Measurements from ENCODE around the gene NADSYN1.
"Not testable (repeated sequence)": the region's sequence is repeated elsewhere in the genome, so short reads cannot be mapped to it uniquely, and the experiment has no call there.

Gene NADSYN1

DNA sequence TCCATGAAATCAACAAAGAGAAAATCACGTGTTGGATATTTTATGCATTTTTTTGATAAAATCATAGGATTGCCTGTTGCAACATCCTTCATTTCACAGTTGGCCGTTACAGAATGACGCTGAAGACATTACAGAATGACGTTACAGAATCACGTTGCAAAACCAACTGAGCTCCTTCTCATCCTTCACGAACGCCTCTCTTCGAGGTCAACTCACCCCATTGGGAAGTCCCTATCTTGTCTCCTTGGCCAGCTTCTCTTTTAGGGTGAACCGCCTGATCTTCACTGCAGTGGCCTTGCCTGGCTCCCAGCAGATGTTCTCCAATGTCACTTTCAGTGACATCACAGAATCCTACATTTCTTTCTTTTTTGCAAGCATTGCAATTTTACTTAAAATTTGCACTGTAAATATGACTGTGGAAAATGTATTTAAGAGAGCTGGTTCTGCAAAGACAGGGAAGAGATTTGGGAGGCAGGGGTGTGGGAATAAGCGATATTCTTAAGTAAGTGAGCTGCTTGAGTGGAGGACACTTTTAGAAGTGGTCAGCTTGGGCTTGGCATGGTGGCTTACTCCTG lies 79.1 kb downstream of the NADSYN1 start:
- no peak for DNase-seq

DNA sequence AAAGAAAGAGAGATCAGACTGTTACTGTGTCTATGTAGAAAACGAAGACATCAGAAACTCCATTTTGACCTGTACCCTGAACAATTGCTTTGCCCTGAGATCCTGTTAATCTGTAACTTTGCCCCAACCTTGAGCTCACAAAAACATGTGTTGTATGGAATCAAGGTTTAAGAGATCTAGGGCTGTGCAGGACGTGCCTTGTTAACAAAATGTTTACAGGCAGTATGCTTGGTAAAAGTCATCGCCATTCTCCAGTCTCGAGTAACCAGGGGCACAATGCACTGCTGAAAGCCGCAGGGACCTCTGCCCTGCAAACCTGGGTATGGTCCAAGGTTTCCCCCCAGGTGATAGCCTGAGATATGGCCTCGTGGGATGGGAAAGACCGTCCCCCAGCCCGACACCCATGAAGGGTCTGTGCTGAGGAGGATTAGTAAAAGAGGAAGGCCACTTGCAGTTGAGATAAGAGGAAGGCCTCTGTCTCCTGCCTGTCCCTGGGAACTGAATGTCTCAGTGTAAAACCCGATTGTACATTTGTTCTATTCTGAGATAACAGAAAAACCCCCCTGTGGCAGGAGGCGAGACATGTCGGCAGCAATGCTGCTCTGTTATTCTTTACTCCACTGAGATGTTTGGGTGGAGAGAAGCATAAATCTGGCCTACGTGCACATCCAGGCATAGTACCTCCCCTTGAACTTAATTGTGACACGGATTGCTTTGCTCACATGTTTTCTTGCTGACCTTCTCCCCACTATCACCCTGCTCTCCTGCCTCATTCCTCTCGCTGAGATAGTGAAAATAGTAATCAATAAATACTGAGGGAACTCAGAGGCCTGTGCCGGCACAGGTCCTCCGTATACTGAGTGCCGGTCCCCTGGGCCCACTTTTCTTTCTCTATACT lies 82.0 kb downstream of the NADSYN1 start:
- DNase-seq, result not testable (repeated sequence)

DNA sequence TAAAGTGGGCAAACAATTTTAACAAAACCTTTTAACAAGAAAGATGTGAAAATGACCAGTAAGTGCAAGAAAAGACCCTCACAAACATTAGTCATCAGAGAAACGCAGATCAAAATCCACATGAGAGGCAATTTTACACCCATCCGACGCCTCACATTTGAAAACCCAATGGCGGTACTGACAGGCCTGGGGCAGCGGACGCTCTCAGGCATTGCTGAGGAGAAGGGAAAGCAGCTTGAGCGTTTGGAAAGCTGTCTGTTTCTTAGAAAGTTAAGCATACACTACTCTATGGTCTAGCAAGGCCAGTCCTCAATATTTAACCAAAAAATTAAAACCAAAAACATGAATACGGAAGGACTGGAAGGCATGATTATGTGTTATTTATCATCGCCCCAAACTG lies 82.8 kb downstream of the NADSYN1 start:
- DNase-seq, result no peak

DNA sequence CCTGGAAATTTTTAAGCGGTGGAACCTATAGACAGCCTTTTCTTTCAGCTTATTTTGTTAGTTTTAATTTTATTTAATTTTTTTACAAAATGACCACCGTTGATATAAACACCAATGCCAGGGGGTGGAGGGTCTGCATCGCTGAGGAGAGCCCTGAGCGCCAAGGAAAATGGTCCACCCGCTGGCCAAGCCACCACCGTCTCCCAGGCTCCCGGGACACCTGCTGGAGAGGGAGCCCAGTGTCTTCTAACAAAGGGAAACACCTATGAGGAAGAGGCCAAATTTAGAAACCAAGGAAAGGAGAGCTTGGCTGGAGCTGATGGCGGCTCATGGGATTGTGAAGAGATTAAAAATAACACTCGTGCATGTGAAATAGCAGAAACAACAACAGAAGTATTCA lies 84.5 kb downstream of the NADSYN1 start:
- no peak for DNase-seq

DNA sequence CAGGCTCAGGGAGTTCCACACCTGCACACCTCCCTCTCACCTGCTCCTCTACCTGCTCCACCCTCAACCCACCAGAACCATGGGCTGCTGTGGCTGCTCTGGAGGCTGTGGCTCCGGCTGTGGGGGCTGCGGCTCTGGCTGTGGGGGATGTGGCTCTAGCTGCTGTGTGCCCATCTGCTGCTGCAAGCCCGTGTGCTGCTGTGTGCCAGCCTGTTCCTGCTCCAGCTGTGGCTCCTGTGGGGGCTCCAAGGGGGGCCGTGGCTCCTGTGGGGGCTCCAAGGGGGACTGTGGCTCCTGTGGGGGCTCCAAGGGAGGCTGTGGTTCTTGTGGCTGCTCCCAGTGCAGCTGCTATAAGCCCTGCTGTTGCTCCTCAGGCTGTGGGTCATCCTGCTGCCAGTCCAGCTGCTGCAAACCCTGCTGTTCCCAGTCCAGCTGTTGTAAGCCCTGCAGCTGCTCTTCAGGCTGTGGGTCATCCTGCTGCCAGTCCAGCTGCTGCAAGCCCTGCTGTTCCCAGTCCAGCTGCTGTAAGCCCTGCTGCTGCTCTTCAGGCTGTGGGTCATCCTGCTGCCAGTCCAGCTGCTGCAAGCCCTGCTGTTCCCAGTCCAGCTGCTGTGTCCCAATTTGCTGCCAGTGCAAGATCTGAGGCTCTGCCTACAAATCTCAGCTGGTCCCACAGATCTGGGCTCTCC lies 85.1 kb downstream of the NADSYN1 start, which contains the start of gene KRTAP5-8:
Gene KRTAP5-8, plus strand, starts transcription at position 49 of the 689 bp plus-strand sequence. Its CDS starts 31 bp downstream, at position 80.
- DNase-seq, result not testable (repeated sequence)

DNA sequence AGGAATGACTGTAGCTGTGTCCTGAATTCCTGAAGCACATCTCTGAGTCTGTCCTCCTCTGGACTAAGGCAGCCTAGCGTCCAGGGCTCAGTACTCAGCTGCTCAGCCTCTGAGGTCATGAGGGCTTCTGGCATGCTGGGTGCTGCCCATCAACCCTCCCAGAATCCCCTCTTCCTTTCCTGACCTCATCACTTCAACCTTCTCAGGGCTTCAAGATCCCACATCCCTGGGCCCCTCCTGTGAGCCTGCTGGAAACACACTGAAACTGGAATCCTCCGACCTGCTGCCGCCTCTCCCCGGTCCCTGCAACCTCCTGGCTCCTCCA lies 85.6 kb downstream of the NADSYN1 start:
- DNase-seq, result no peak

DNA sequence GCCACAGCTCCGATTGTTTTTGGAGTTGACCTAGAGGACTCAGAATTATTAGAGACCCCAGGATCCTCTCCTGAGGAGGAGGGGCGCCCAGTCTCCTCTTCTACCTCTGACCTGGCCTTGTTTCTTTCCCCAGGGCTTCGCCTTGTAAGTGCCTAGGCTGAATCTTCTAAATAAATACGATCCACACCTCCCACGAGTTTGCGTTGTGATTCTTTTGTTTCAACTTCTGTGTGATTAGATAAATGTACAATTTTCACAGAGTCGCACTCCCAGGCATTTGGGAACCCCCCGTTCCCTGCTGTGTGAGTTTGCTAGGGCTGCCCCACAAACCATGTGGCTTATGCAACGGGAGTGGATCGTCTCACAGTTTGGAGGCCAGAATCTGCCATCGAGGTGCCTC lies 86.0 kb downstream of the NADSYN1 start:
- no peak for DNase-seq

DNA sequence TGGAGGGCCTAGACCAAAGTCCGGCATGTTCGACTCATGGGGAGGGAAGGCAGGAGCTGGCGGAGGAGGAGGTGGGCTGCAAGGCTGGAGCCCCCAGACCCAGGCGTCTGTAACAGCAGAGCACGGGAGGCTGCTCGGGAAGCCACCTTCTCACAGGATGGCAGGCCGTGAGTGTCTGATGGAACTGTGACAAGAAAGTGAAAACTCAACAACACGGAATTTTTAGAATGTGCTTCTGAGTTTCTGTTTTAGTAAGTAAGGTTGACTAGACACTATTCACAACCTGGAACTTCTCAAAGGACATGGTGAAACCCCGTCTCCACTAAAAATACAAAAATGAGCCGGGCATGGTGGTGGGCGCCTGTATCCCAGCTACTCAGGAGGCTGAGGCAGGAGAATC lies 87.0 kb downstream of the NADSYN1 start:
- not testable (repeated sequence) for DNase-seq

DNA sequence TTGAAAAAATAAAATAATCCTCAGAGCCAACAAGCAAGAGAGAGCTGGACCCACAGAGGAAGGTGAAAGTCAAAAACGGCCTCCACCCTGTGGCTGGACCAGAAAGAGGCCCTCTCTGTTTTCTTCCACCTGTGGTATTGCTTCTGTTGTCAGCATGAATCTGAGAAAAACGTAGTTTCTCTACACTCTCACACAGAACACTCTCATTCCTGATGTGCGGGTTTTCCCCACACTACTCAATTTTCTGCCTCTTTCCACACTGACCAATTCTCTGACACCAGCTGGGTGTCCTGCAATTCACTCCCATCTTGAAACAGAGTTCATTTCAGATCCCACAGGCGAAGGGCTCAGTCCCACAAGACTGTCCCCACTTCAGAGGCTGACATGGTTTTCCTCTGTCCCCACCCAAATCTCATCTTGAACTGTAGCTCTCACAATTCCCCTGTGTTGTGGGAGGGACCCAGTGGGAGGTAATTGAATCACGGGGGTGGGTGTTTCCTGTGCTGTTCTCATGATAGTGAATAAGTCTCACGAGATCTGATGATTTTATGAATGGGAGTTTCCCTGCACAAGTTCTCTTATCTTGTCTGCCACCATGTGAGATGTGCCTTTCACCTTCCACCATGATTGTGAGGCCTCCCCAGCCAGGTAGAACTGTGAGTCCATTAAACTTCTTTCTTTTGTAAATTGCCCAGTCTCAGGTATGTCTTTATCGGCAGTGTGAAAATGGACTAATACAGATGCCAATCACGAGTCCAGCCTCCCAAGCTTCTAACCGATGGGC lies 87.7 kb downstream of the NADSYN1 start:
- not testable (repeated sequence) for DNase-seq

DNA sequence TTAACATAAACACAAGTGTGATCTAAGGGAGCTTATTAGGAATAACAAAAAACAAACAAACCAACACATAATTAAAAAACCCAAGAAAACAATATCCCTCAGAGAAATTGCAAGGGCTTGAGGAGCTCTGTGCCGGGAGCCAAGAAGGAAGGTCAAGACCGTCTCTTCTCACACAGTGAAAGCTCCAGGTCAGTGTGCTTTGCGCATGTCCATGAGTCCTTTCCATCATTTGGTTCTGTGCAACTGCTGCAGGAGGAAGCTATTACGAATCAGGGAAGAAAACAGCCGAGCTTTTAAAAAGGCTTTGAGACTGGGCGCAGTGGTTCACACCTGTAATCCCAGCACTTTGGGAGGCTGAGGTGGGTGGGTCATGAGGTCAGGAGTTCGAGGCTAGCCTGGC lies 89.4 kb downstream of the NADSYN1 start:
- DNase-seq, result no peak

DNA sequence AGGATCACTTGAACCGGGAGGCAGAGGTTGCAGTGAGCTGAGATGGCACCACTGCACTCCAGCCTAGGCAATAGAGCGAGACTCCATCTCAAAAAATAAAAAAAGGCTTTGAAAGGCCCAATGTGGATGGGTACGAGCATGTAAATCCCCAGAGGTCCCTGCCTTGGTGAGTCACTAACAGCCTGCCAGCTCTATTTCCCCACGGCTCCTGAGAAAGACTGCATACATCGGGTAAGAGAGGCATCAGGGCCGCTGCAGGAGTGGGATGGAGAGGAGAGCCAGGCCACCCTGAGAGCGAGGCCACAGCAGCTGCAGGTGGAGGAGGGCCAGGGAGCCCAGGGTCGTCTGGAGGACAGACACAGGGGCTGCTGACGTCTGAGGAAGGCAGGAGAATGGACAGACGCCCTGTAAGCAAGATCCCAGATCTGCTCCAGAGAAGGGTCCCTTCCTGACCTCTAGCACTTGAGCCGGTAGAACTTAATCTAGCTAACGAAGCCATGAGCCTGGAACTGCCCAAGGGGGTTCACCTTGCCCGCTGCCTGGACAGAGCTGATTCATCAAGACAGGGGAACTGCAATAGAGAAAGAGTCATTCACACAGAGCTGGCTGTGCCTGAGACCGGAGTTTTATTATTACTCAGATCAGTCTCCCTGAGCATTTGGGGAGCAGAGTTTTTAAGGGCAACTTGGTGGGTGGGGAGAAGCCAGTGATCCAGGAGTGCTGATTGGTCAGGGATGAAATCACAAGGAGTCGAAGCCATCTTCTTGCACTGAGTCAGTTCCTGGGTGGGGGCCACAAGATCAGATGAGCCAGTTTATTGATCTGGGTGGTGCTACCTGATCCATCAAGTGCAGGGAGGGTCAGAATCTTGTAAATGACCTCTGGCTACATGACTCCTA lies 90.1 kb downstream of the NADSYN1 start:
- DNase-seq, result no peak

DNA sequence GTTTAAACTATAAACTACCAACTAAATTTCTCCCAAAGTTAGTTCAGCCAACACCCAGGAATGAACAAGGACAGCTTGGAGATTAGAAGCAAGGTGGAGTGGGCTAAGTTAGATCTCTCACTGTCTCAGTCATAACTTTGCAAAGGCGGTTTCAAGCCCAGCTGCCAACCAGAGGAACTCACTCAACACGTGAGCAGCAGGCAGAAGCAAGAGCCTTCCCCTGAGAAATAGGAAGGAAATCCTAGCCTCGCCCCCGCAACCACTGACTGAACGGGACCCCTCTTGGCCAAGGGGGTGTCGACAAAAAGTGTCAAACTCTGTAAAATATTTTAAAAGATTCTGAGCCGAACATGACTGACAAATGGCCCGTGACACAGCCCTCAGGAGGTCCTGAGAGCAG lies 90.9 kb downstream of the NADSYN1 start:
- DNase-seq, result no peak

DNA sequence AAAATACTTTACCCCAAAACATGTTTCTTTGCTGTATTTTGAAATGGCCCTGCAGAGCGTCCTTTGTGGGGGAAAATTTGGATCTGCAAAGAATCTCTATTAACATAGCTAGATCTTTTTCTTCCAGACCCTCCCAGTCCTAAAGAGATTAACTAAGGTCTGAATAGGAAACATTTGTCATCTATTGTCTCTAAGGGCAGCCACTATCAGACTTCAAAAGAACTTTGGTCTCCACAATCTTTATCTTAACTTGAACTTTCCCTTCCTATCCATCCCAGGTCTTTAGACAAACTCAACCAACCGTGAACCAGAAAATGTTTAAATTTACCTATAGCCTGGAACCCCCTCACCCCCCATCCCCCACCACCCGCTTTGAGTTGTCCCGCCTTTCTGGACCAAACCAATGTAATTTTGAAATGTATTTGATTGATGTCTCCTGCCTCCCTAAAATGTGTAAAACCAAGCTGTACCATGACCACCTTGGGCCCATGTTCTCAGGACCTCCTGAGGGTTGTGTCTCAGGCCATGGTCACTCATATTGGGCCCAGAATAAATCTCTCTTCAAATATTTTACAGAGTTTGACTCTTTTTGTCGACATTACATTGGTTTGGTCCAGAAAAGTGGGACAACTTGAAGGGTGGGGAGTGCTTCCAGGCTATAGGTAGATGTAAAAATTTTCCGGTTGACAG lies 91.7 kb downstream of the NADSYN1 start:
- DNase-seq, result no peak

DNA sequence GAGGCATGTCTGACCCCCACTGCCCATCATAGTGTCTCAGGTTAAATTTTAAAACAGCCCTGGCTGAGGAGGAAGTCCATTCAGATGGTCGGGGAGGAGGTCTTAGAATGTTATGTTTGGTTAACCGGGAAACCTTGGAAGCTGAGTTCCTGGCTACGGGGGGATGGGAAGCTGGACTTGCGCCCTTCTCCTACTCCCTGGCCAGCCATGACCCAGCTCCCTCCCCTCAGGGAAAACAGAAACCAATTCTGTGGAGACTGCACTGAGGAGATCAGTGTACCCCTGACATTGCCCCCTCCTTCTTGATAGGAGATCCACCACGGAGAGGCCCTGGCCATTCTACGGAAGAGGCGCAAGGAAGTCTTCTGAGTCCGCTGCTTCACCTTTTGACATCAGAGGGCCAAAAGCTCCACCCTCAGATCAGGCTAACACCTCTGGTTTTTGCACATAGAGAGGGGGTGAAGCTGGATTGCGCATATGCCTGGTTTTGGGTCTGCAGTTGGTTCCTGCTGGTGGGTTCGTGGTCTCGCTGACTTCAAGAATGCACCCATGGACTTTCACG lies 92.5 kb downstream of the NADSYN1 start:
- DNase-seq, result no peak

DNA sequence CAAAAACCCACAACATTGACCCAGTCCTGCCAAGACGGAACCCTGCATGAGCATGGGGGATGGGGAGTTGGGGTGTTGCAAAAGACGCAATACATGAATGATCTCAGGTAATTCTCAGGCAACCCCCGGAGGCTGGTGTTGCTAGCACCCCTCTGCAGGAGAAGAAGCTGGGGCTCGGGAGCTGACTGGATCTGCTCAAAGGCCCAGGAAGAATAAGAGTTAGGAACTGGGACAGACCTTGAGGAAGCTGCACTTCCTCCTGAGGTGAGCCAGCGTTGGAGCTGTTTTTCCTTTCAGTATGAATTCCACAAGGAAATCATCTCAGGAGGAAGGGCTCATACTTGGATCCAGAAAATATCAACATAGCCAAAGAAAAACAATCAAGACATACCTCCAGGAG lies 95.1 kb downstream of the NADSYN1 start, which contains the start of gene KRTAP5-9:
Gene KRTAP5-9, plus strand, starts transcription at position 301 of the 400 bp plus-strand sequence. CDS start 238 bp downstream, outside the sequence.
- DNase-seq, result no peak

DNA sequence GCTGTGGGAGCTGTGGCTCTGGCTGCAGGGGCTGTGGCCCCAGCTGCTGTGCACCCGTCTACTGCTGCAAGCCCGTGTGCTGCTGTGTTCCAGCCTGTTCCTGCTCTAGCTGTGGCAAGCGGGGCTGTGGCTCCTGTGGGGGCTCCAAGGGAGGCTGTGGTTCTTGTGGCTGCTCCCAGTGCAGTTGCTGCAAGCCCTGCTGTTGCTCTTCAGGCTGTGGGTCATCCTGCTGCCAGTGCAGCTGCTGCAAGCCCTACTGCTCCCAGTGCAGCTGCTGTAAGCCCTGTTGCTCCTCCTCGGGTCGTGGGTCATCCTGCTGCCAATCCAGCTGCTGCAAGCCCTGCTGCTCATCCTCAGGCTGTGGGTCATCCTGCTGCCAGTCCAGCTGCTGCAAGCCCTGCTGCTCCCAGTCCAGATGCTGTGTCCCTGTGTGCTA lies 95.7 kb downstream of the NADSYN1 start:
- no peak for DNase-seq

All from DMS79 treated with DMSO at 0.1 percent for 48 hours (cell line).